MM.1S (cell line): ENCODE measurements around the gene ZNF672.

Source experiments
- DNase-seq: peaks from one replicate; pipeline ENCODE4 v3.0.0-alpha.2; 2015
- H2AFZ ChIP-seq: fragments of 300-600 bp; sonication (generic); 2 replicates; pipeline ENCODE4 v1.6.0; 2016; ENCODE audit warnings: antibody characterized with exemption, low read length
- H3F3A ChIP-seq: fragments of 300-600 bp; sonication (generic); 2 replicates; pipeline ENCODE4 v1.6.1; 2016; ENCODE audit warnings: mild to moderate bottlenecking, antibody characterized with exemption, low read length, moderate library complexity, mixed read lengths; ENCODE audit not compliant: insufficient read depth
- H3K27ac ChIP-seq: fragments of 300-600 bp; sonication (generic); 2 replicates; pipeline ENCODE4 v1.5.1; 2016; ENCODE audit warnings: mild to moderate bottlenecking, low read length
- H3K27me3 ChIP-seq: fragments of 300-600 bp; sonication (generic); replicated peaks from 2 replicates; pipeline ENCODE4 v1.6.0; 2016; ENCODE audit warnings: low read length; ENCODE audit not compliant: insufficient read depth
- H3K36me3 ChIP-seq: fragments of 300-600 bp; sonication (generic); replicated peaks from 2 replicates; pipeline ENCODE4 v1.6.1; 2016; ENCODE audit warnings: mild to moderate bottlenecking, low read length, mixed read lengths; ENCODE audit not compliant: insufficient read depth
- H3K4me1 ChIP-seq: fragments of 300-600 bp; sonication (generic); 2 replicates; pipeline ENCODE4 v1.6.1; 2016; ENCODE audit warnings: low read length, mixed read lengths
- H3K4me2 ChIP-seq: fragments of 300-600 bp; sonication (generic); 2 replicates; pipeline ENCODE4 v1.6.0; 2016; ENCODE audit warnings: low read depth, low read length
- H3K4me3 ChIP-seq: fragments of 300-600 bp; sonication (generic); 2 replicates; pipeline ENCODE4 v1.5.1; 2016; ENCODE audit warnings: low read length, mixed read lengths
- H3K79me2 ChIP-seq: fragments of 300-600 bp; sonication (generic); 2 replicates; pipeline ENCODE4 v1.6.1; 2016; ENCODE audit warnings: mixed run types, low read length, mixed read lengths
- H3K9ac ChIP-seq: fragments of 300-600 bp; sonication (generic); 2 replicates; pipeline ENCODE4 v1.6.1; 2016; ENCODE audit warnings: low read length, mixed read lengths
- H3K9me2 ChIP-seq: fragments of 300-600 bp; sonication (generic); replicated peaks from 2 replicates; pipeline ENCODE4 v1.6.1; 2016; ENCODE audit warnings: mild to moderate bottlenecking, low read length, mixed read lengths; ENCODE audit not compliant: insufficient read depth
- H3K9me3 ChIP-seq: fragments of 300-600 bp; sonication (generic); replicated peaks from 2 replicates; pipeline ENCODE4 v1.6.1; 2016; ENCODE audit warnings: mild to moderate bottlenecking, low read length, mixed read lengths; ENCODE audit not compliant: insufficient read depth
- H4K20me1 ChIP-seq: fragments of 300-600 bp; sonication (generic); 2 replicates; pipeline ENCODE4 v1.6.1; 2016; ENCODE audit warnings: mild to moderate bottlenecking, low read length, moderate library complexity, mixed read lengths; ENCODE audit not compliant: insufficient read depth
- EZH2 ChIP-seq: fragments of 300-600 bp; sonication (generic); optimal IDR thresholded peaks from 2 replicates; pipeline ENCODE3; 2017; ENCODE audit warnings: low read depth, mild to moderate bottlenecking, antibody characterized with exemption, low read length, mixed read lengths
- EZH2phosphoT487 ChIP-seq: fragments of 300-600 bp; sonication (generic); IDR thresholded peaks from 2 replicates; pipeline ENCODE4 v1.6.1; 2018; ENCODE audit warnings: antibody characterized with exemption, low read length
- TF ChIP-seq, protein P1 (sequence below): fragments of 300-600 bp; sonication (generic); IDR thresholded peaks from 2 replicates; pipeline ENCODE4 v1.5.1; 2016; ENCODE audit warnings: antibody characterized with exemption, low read length, mixed read lengths

ZNF672 gene

GRCh38 chr1:248847956-248848561 lies 10.0 kb downstream of the ZNF672 start:
- TF ChIP-seq, protein P1, sequence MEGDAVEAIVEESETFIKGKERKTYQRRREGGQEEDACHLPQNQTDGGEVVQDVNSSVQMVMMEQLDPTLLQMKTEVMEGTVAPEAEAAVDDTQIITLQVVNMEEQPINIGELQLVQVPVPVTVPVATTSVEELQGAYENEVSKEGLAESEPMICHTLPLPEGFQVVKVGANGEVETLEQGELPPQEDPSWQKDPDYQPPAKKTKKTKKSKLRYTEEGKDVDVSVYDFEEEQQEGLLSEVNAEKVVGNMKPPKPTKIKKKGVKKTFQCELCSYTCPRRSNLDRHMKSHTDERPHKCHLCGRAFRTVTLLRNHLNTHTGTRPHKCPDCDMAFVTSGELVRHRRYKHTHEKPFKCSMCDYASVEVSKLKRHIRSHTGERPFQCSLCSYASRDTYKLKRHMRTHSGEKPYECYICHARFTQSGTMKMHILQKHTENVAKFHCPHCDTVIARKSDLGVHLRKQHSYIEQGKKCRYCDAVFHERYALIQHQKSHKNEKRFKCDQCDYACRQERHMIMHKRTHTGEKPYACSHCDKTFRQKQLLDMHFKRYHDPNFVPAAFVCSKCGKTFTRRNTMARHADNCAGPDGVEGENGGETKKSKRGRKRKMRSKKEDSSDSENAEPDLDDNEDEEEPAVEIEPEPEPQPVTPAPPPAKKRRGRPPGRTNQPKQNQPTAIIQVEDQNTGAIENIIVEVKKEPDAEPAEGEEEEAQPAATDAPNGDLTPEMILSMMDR: no peak
- no peak for TF ChIP-seq EZH2phosphoT487
- H2AFZ ChIP-seq: no peak overlapping the region
- peaks cover 7% of the 10 kb centered on the region for H3K36me3 ChIP-seq
- peaks cover 13% of the 10 kb centered on the region for H3K79me2 ChIP-seq
- no peaks in the 10 kb centered on the region for H3F3A ChIP-seq
- H4K20me1 ChIP-seq: no peaks in the 10 kb centered on the region
- H3K4me2 ChIP-seq: no peak overlapping the region
- no peaks in the 10 kb centered on the region for H3K27me3 ChIP-seq
- no peaks in the 10 kb centered on the region for H3K4me1 ChIP-seq
- H3K4me3 ChIP-seq: no peak overlapping the region
- no peaks in the 10 kb centered on the region for H3K9me2 ChIP-seq
- no peak overlapping the region for H3K27ac ChIP-seq
- no peak overlapping the region for H3K9ac ChIP-seq
- DNase-seq: no peak
- no peaks in the 10 kb centered on the region for H3K9me3 ChIP-seq

- Histone ChIP-seq H4K20me1 (no peaks in the 10 kb centered on the region), H3K4me3 (no peak overlapping the region), H3K4me2 (no peak overlapping the region), H3K9ac (no peak overlapping the region), H3K27ac (no peak overlapping the region), H3K27me3 (no peaks in the 10 kb centered on the region), H3K79me2 (peaks cover 11% of the 10 kb centered on the region; the same call in 1 of the 2 replicates), H3F3A (no peaks in the 10 kb centered on the region), H2AFZ (no peak overlapping the region), H3K9me2 (no peaks in the 10 kb centered on the region), H3K4me1 (no peaks in the 10 kb centered on the region), H3K9me3 (no peaks in the 10 kb centered on the region), H3K36me3 (peaks cover 7% of the 10 kb centered on the region)
- TF ChIP-seq, protein P1: no peak
- no peak for TF ChIP-seq EZH2
- TF ChIP-seq EZH2phosphoT487: no peak
- no peak for DNase-seq
Observed at GRCh38 chr1:248848602-248849001, 10.6 kb downstream of the ZNF672 start.

DNA sequence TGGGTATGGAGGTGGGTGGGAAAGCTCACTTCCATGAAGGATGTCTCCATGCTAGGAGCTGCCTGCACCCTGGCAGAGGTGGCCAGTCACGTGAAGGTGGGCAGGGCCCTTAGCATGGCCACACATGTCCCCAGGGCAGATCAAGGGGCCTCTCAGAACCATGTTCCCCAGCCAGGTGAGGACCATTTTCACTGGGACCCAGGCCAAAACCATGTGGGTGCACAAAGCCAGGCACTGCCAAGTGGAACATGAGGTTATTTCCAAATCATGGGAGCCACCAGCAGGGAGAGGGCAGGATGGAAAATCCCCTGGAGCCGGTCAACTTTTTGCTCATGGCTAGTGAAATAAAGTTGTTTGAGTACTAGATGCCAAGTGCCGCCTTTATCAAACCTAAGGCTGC lies 11.1 kb downstream of the ZNF672 start:
- Histone ChIP-seq H3K4me1 (no peaks in the 10 kb centered on the region), H2AFZ (no peak overlapping the region), H3K4me2 (no peak overlapping the region), H3K4me3 (no peak overlapping the region), H3K27me3 (no peaks in the 10 kb centered on the region), H3K9me2 (no peaks in the 10 kb centered on the region), H3K27ac (no peak overlapping the region), H3F3A (no peaks in the 10 kb centered on the region), H4K20me1 (no peaks in the 10 kb centered on the region), H3K9ac (no peak overlapping the region), H3K36me3 (peaks cover 7% of the 10 kb centered on the region), H3K9me3 (no peaks in the 10 kb centered on the region), H3K79me2 (peaks cover 8% of the 10 kb centered on the region; the same call in 1 of the 2 replicates)
- TF ChIP-seq EZH2phosphoT487 (no peak), EZH2 (no peak)
- TF ChIP-seq, protein P1: no peak
- no peak for DNase-seq
